SW 1271 (cell line): ENCODE measurements around the gene PARD3B.

ENCODE experiments used
- DNase-seq, 2 experiments: peaks; one replicate each; lab custom pipeline; 2025; lab: John Stamatoyannopoulos, UW

The PARD3B gene

GRCh38 chr2:205563646-205564045, 1018.4 kb downstream of the PARD3B start:
- DNase-seq = no peak

- DNase-seq = no peak
Measured at GRCh38 chr2:205564346-205565141, 1019.3 kb downstream of the PARD3B start.

- DNase-seq = no peak
Measured at GRCh38 chr2:205565142-205565522, 1019.9 kb downstream of the PARD3B start.

- DNase-seq = no peak
Measured at GRCh38 chr2:205566606-205567168, 1021.4 kb downstream of the PARD3B start.

- DNase-seq = no peak
Measured at GRCh38 chr2:205568620-205569019, 1023.3 kb downstream of the PARD3B start.

GRCh38 chr2:205570648-205571047, 1025.4 kb downstream of the PARD3B start:
- DNase-seq = no peak

- DNase-seq = no peak
Measured at GRCh38 chr2:205571360-205571959, 1026.2 kb downstream of the PARD3B start.

- no peak for DNase-seq
Measured at GRCh38 chr2:205574001-205574400, 1028.7 kb downstream of the PARD3B start.

GRCh38 chr2:205579335-205579734, 1034.1 kb downstream of the PARD3B start:
- no peak for DNase-seq

GRCh38 chr2:205580212-205580987, 1035.1 kb downstream of the PARD3B start:
- no peak for DNase-seq

- no peak for DNase-seq
Measured at GRCh38 chr2:205582366-205582765, 1037.1 kb downstream of the PARD3B start.

- DNase-seq = no peak
Measured at GRCh38 chr2:205585449-205586383, 1040.4 kb downstream of the PARD3B start.

GRCh38 chr2:205586626-205587025, 1041.4 kb downstream of the PARD3B start:
- DNase-seq = no peak

- no peak for DNase-seq
Measured at GRCh38 chr2:205589479-205589878, 1044.2 kb downstream of the PARD3B start.

GRCh38 chr2:205590759-205591158, 1045.5 kb downstream of the PARD3B start:
- DNase-seq = no peak

GRCh38 chr2:205593891-205594290, 1048.6 kb downstream of the PARD3B start:
- DNase-seq = no peak

GRCh38 chr2:205596581-205596980, 1051.3 kb downstream of the PARD3B start:
- DNase-seq = no peak

- no peak for DNase-seq
Measured at GRCh38 chr2:205605638-205606304, 1060.5 kb downstream of the PARD3B start.

GRCh38 chr2:205607146-205607545, 1061.9 kb downstream of the PARD3B start:
- DNase-seq = no peak

- DNase-seq = no peak
Measured at GRCh38 chr2:205609113-205609512, 1063.8 kb downstream of the PARD3B start.

- DNase-seq = no peak
Measured at GRCh38 chr2:205610437-205610836, 1065.2 kb downstream of the PARD3B start.
